HT-29 (cell line): ENCODE results near the gene ATP8B3. TPM values are rescaled to one million over a fixed set of nuclear protein-coding genes. Genes with fewer than 3 reads are reported as not detected.

ENCODE experiments used
- DNase-seq: peaks from one replicate; pipeline ENCODE4 v3.0.0-alpha.2; 2015; ENCODE audit warnings: low spot score
- total RNA-seq: library from RNA; depleted of rRNA; stranded (reverse); fragments of >200 nt; shearing (Covaris generic); gene quantifications from 2 replicates; pipeline ENCODE4 v1.2.3, GENCODE V29; 2014; rRNA removed

The ATP8B3 gene
- total RNA-seq, 1 experiment from 2014 or later = 2.0 TPM

DNA sequence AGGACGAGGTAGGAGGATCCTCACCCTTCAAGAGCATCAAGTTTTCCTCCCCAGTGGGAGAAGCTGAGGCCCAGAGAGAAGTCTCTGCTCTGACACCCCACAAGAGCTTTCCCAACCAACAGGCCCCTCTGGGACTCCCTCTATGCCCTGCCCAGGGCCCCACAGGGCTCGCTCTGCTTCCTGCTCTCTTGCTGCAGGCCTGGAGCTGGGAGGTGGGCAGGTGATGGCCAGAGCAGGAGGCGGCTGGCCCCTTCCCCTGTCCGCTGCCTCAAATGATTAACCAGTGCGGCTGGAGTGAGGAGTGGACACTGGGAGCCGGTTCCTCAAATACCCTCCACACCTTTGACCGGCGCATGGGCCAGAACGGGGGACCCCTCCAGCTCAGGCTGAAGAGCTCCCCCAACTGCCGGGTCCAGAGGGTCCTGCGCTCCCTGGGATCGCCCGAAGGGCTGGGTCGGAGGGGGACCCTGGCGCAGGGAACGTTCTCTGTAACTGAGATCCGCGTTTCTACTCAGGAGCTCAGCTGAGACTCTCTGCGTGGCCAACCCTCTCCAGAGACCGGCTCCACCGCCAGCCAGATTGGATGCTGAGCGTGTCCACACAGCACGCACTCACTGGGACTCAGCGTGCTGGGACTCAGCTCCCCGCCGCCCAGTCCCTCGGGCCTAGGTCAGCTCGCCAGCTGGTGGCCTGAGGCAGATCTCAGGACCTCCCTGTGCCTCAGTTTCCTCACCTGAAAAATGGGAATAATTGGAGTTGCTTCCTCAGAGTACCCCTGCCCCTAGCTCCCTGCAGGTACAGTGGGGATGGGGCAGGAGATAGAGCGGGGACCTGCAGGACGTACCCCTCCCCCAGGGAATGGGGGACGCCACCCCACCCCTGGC, 65.4 kb downstream of the ATP8B3 start:
- peak; percentile 57 for DNase-seq

DNA sequence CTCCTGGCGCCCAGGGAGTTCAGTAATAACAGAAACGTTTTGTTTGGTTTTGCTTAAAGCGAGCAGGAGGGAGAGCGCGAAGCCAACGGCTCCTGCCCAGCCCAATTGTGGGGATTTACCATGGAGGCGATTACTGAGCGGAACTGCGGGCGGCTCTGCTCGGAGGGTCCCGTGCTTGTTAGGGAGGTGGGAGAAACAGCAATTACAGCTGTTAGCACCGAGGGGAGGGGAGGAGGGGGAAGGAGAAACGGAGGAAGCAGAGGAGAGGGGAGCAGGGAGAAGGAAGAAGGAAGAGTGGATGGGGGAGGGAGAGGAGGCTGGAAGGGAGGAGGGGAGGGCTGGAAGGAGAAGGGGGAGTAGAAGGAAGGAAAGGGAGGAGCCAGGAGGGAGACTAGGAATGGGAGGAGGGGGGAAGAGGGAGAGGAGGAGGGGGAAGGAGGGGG, 66.5 kb downstream of the ATP8B3 start:
- DNase-seq = no peak

DNA sequence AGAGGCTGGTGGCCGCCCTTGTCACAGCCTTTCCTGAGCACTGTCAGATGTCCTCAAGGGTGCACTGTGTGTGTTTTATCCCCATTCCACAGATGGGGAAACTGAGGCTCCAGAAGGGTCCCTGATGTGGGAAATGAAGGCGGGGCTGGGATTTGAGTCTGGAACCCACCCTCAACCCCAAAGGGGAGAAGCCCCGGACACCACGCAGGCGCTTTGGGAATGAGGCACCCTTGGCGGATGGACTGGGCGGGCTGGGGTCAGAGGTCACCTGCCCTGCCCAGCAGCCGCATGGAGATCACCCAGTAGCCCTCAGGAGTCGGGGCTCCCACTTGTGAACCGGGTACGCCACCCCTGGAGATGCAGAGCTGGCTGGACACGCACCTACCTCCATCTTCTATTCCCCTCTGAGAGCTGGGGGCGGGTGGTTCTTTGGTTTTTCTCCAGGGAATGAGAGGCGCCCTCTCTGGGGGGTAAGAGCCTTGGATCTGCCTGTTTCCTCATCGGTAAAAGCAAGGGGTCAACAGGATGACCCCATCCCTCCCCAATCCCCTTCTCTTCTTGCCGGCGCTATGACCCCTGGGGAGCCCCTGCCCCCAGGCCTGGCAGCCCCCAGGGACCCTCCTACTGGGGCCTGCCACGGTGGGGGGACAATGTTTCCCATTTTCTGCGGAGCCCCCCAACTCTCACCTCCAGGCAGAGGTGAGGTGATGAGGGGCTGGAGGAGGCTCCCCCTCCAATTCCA, 67.1 kb downstream of the ATP8B3 start:
- DNase-seq = no peak

DNA sequence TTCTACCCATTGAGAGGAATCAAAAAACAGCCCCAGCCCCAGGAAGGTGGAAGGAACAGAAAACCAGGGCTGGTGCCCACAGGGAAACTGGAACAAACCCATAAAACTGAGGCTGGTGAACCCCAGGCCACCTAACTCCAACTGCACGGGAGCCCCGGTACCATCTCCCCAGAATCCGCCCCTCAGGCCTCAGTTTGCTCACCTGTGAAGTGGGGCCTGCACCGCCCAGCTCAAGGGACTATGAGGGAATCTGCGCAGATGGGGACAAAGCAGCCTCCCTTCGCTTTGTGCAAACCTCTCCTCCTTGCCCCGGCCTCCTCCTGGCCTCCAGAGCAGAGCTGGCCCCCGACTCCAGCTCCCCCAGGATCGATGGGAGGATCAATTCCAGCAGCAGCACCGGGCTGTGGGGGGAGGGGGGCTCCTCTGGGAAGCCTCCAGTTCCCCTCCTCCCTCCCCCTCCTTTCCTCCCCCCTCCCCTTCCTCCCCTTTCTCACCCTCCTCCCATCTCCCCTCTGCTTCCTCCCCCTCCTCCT, 67.9 kb downstream of the ATP8B3 start:
- no peak for DNase-seq

DNA sequence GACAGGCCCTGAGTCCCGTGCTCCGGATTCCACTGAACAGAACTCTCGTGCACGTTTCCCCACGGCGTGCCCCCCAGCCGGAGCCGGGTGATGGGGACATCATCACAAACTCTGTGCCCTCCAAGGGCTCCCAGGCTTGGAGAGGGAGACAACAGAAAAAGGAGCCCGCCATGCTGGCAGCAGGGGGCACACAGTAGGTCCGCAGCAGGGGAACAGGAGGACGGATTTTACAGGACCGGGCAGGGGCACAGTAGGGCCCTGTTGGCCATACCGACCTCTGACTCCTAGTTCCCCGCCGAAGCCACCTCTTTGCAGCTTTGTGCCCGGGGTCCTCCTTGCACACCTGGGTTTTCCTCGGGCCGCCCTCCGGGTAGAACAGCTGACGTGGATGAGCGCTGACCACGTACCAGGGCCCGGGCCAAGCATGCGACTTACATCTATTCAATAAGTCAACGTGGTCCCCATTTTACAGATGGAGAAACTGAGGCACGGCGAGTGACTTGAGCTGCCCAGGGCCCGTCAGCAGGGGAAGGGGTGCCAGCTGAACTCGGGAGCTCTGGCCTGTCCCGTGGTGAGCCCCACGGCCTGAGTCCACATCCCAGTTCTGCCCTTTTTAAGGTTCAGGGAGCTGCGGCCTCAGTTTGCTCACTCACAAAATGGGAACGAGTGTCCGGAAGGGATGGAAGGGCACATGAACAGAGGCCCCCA, 68.9 kb downstream of the ATP8B3 start:
- no peak for DNase-seq

GRCh38 chr19:1739960-1740629, 72.0 kb downstream of the ATP8B3 start:
- DNase-seq = no peak

DNA sequence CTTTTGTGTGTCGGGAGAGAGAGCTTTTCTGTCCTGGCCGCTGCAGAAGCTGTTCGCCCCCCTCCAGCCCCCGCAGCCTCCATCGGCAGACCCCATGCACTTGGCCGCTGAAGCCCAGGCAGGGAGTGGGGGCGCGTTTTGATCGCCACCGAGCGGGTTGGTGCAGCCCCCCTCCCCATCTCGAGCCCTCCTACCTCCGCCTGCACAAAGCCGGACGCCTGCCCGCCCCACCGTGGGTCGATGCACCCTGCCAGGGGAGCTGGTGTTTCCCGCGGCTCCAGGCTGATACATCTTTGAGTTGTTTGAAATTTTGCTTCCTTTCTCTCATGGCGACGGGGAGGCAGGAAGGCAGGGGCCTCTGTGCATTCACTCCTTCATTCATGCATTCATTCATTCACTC, 75.1 kb downstream of the ATP8B3 start:
- no peak for DNase-seq

GRCh38 chr19:1736280-1736679, 75.8 kb downstream of the ATP8B3 start:
- no peak for DNase-seq

GRCh38 chr19:1734321-1734966, 77.6 kb downstream of the ATP8B3 start:
- no peak for DNase-seq

Other genes starting within 250 kb of the ATP8B3 start
- gene MEX3D, start 244.0 kb downstream of the ATP8B3 start, total RNA-seq = 75.4 and 90.6 TPM in 2 replicates
- gene MBD3, start 219.4 kb downstream of the ATP8B3 start, total RNA-seq = 202 and 231 TPM in 2 replicates
- 121 and 155 TPM in 2 replicates for gene UQCR11, start 206.8 kb downstream of the ATP8B3 start, total RNA-seq
- 241 and 271 TPM in 2 replicates for gene TCF3, start 159.7 kb downstream of the ATP8B3 start, total RNA-seq
- not detected in 2 replicates for gene ONECUT3, start 58.8 kb downstream of the ATP8B3 start, total RNA-seq
- 19.1 and 26.1 TPM in 2 replicates for gene REXO1, start 36.2 kb upstream of the ATP8B3 start, total RNA-seq
- gene KLF16, start 51.3 kb upstream of the ATP8B3 start, total RNA-seq = 25.2 and 34.5 TPM in 2 replicates
- 136 and 141 TPM in 2 replicates for gene ABHD17A, start 73.2 kb upstream of the ATP8B3 start, total RNA-seq
- gene ADAT3, start 93.1 kb upstream of the ATP8B3 start, total RNA-seq = 3.2 and 6.9 TPM in 2 replicates
- 67.6 and 73.3 TPM in 2 replicates for gene SCAMP4, start 93.1 kb upstream of the ATP8B3 start, total RNA-seq
- gene CSNK1G2, start 128.9 kb upstream of the ATP8B3 start, total RNA-seq = 175 and 178 TPM in 2 replicates
- gene BTBD2, start 203.4 kb upstream of the ATP8B3 start, total RNA-seq = 43.3 and 56.4 TPM in 2 replicates
- gene MKNK2, start 239.0 kb upstream of the ATP8B3 start, total RNA-seq = 212 and 223 TPM in 2 replicates